Measurements from ENCODE around the gene EPC1.

The EPC1 gene

DNA sequence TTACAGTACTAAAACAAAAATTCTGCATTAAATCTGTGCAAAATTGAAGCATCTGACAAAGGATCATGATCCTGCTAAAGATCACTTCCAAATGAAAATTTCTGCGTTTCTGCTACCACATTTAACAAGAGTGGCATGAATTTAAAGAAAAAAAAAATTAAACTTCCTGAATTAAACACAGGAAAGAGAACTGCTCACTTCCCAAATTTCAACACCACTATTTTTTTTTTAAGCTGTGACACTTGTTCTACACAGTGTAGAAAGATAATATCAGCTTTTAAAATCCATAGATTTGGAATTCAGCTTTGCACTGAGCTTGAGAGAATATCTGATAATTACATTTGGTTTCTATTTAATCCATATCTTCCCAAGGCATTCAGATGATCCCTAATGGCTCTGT, 73.6 kb downstream of the EPC1 start:
- Histone ChIP-seq H3K4me3 (ENCODE audit: low read depth, low read length) (no peak overlapping the region), H3K4me1 (ENCODE audit: control insufficient read depth, insufficient read depth, low read length, unreplicated experiment) (no peaks in the 10 kb centered on the region), H3K36me3 (ENCODE audit: insufficient read depth, low read length) (peaks cover 23% of the 10 kb centered on the region), H3K27ac (ENCODE audit: low read depth, low read length) (no peak overlapping the region), H3K79me2 (ENCODE audit: control insufficient read depth, insufficient read depth, low read length, unreplicated experiment) (peaks cover 3% of the 10 kb centered on the region), H2AFZ (ENCODE audit: low read length, unreplicated experiment) (no peak overlapping the region), H3K27me3 (ENCODE audit: insufficient read depth, low read length) (no peaks in the 10 kb centered on the region)

DNA sequence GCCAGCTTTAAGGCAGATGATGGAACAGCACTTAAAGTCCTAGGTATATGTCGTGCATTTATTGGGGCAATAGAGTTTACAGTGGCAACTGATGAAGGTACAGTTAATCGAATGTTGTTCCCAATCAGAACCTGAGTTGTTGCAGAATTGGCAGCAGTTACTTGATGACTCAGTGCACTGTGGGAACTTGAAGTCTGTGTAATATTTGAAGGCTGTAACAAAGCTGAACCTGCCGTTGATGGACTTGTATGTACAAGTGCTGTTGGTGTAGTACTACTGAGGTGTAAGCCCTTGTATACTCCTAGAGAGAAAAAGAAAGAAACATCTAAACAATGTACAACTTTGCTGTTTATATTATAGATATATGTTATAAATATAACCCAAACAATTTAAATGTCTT, 75.3 kb downstream of the EPC1 start:
- H3K27ac ChIP-seq (ENCODE audit: low read depth, low read length): no peak overlapping the region
- H3K36me3 ChIP-seq (ENCODE audit: insufficient read depth, low read length): peaks cover 33% of the 10 kb centered on the region
- no peaks in the 10 kb centered on the region for H3K27me3 ChIP-seq (ENCODE audit: insufficient read depth, low read length)
- H2AFZ ChIP-seq (ENCODE audit: low read length, unreplicated experiment): no peak overlapping the region
- H3K4me3 ChIP-seq (ENCODE audit: low read depth, low read length): no peak overlapping the region
- H3K4me1 ChIP-seq (ENCODE audit: control insufficient read depth, insufficient read depth, low read length, unreplicated experiment): no peaks in the 10 kb centered on the region
- H3K79me2 ChIP-seq (ENCODE audit: control insufficient read depth, insufficient read depth, low read length, unreplicated experiment): peaks cover under 1% of the 10 kb centered on the region

DNA sequence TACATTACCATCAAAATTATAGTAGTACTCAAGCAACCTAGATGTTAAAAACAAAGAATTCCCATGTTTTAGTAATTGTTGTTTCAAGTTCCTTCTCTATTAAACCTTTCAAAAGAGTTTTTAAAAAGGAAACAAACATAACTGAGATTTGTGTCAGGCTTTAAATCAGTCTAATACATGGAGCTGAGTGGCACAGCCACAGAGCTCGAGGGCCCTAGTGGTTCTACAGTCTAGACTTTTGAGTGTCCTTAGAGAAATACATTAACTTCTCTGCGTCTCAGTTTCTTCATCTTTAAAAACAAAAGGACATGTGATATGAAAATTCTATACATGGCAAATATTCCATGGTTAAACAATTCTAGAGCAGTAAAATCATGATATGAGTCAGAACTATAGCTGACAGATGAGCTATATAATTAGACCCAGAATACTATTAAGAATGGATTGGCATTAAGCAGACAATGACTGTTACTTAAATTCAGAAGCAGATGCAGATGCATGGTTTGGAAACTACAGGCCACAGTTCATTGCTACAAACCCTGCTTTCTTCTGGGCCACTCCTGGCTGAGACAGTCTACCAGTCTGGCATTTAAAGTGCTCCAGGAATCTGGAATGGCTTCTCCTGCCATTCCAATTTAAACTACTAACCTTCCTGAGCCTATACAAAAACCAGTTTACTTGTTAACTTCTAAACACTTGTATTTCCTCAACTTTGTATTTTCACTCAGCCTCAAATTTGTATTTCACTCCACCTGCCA, 77.4 kb downstream of the EPC1 start:
- H3K27ac ChIP-seq (ENCODE audit: low read depth, low read length): no peak overlapping the region
- H2AFZ ChIP-seq (ENCODE audit: low read length, unreplicated experiment): no peak overlapping the region
- no peaks in the 10 kb centered on the region for H3K27me3 ChIP-seq (ENCODE audit: insufficient read depth, low read length)
- H3K79me2 ChIP-seq (ENCODE audit: control insufficient read depth, insufficient read depth, low read length, unreplicated experiment): no peaks in the 10 kb centered on the region
- no peak overlapping the region for H3K4me3 ChIP-seq (ENCODE audit: low read depth, low read length)
- no peaks in the 10 kb centered on the region for H3K4me1 ChIP-seq (ENCODE audit: control insufficient read depth, insufficient read depth, low read length, unreplicated experiment)
- peaks cover 33% of the 10 kb centered on the region for H3K36me3 ChIP-seq (ENCODE audit: insufficient read depth, low read length)

DNA sequence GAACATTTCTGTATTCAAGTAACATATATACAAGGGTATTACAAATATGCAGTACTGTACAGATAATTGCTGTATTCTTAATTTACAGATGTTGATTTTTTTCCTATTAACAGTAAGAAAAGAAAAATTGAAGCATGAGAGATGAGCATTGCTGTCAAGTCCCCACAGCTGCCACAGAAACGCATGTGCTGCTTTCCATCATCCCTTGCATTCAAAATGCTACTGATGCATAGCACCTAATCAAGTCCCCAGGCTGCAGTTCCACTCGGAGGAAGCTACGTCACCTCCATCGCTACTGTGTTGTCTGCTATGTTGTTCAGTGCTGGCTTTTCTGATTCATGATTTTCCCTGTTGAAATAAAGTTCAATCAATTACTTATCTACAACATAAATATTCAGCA, 78.2 kb downstream of the EPC1 start:
- no peak overlapping the region for H3K4me3 ChIP-seq (ENCODE audit: low read depth, low read length)
- H3K79me2 ChIP-seq (ENCODE audit: control insufficient read depth, insufficient read depth, low read length, unreplicated experiment): no peaks in the 10 kb centered on the region
- H3K27ac ChIP-seq (ENCODE audit: low read depth, low read length): no peak overlapping the region
- H2AFZ ChIP-seq (ENCODE audit: low read length, unreplicated experiment): no peak overlapping the region
- peaks cover 33% of the 10 kb centered on the region for H3K36me3 ChIP-seq (ENCODE audit: insufficient read depth, low read length)
- H3K4me1 ChIP-seq (ENCODE audit: control insufficient read depth, insufficient read depth, low read length, unreplicated experiment): no peaks in the 10 kb centered on the region
- no peaks in the 10 kb centered on the region for H3K27me3 ChIP-seq (ENCODE audit: insufficient read depth, low read length)

DNA sequence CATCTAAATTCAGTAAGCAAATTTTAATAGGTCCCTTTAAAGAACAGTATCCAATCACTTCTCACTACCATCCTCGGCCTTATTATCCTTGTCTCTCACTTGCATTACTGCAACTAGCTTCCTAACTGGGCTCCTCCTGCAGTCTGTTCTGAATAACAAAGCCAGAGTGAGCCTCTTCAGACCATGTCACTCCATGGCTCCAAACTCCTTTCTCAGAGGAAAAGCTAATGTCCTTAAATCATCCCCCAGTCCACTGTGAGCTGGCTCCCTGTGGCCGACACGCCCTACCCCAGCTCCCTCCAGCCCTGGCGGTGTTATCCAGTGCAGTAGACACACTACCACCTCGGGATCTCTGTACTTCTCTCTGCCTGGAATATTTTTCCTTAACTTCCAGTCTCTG, 80.0 kb downstream of the EPC1 start:
- Histone ChIP-seq H3K27ac (ENCODE audit: low read depth, low read length) (no peak overlapping the region), H3K27me3 (ENCODE audit: insufficient read depth, low read length) (no peaks in the 10 kb centered on the region), H2AFZ (ENCODE audit: low read length, unreplicated experiment) (no peak overlapping the region), H3K4me1 (ENCODE audit: control insufficient read depth, insufficient read depth, low read length, unreplicated experiment) (peaks cover 7% of the 10 kb centered on the region), H3K79me2 (ENCODE audit: control insufficient read depth, insufficient read depth, low read length, unreplicated experiment) (no peaks in the 10 kb centered on the region), H3K4me3 (ENCODE audit: low read depth, low read length) (no peak overlapping the region), H3K36me3 (ENCODE audit: insufficient read depth, low read length) (peaks cover 27% of the 10 kb centered on the region)

DNA sequence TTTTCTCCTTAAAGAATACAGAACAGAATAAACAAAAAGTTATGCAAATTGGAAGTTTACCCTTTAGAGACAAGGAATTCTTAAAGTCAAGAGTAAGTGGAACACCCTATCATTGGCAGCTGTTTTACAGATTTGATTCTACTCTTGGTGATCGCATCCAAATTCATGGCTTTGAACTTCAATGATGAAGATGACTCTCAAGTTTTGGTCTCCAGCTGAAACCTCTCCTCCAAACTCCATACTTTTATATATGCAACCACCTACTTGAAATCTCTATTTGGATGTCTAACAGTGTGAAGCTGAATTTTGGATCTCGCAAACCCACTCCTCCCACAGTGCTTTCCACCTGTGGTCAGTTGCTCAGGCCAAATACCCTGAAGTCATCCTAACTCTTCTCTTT, 80.4 kb downstream of the EPC1 start:
- H3K36me3 ChIP-seq (ENCODE audit: insufficient read depth, low read length): peaks cover 27% of the 10 kb centered on the region
- H3K27me3 ChIP-seq (ENCODE audit: insufficient read depth, low read length): no peaks in the 10 kb centered on the region
- peaks cover 7% of the 10 kb centered on the region for H3K4me1 ChIP-seq (ENCODE audit: control insufficient read depth, insufficient read depth, low read length, unreplicated experiment)
- no peak overlapping the region for H3K27ac ChIP-seq (ENCODE audit: low read depth, low read length)
- H2AFZ ChIP-seq (ENCODE audit: low read length, unreplicated experiment): no peak overlapping the region
- H3K79me2 ChIP-seq (ENCODE audit: control insufficient read depth, insufficient read depth, low read length, unreplicated experiment): no peaks in the 10 kb centered on the region
- no peak overlapping the region for H3K4me3 ChIP-seq (ENCODE audit: low read depth, low read length)

DNA sequence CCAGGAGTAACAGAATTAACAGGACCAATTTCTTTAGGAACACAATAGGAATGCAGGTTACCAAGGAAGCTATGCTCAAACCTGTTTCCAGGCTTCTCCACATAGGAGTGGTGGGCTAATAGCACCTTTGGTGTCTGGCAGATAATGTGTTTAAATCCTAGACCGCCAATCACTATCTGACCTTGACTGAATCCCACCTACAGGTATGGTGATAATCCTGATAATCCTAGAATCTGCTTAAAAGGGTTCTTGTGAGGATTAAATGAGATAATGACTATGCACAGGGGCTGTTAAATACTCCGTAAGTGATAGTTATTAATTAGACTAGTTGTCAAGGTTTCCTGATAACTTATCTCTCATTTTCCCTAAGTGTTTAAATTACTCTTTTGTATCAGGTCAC, 81.2 kb downstream of the EPC1 start:
- H3K27ac ChIP-seq (ENCODE audit: low read depth, low read length): no peak overlapping the region
- H3K4me3 ChIP-seq (ENCODE audit: low read depth, low read length): no peak overlapping the region
- peaks cover 7% of the 10 kb centered on the region for H3K4me1 ChIP-seq (ENCODE audit: control insufficient read depth, insufficient read depth, low read length, unreplicated experiment)
- H3K36me3 ChIP-seq (ENCODE audit: insufficient read depth, low read length): peaks cover 27% of the 10 kb centered on the region
- no peaks in the 10 kb centered on the region for H3K79me2 ChIP-seq (ENCODE audit: control insufficient read depth, insufficient read depth, low read length, unreplicated experiment)
- H2AFZ ChIP-seq (ENCODE audit: low read length, unreplicated experiment): no peak overlapping the region
- H3K27me3 ChIP-seq (ENCODE audit: insufficient read depth, low read length): no peaks in the 10 kb centered on the region

DNA sequence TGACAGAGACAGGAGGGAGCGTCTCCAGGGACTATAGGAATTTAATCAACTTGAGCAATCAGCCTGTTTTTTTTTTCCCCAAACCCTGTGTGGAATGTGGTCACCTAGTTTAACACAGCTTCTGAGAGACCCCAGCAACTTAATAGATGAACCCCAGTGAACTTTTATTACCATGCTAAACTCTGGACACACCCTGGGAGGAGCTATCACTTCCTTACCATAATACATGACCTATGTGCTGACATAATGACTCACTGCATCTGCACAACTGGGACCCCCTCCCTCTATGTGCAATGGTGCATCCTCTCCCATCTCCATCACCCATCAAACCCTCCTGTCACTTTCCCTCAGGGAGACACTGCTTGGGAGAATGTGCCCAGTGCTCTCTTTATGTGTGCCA, 83.7 kb downstream of the EPC1 start:
- H3K27ac ChIP-seq (ENCODE audit: low read depth, low read length): no peak overlapping the region
- peaks cover 7% of the 10 kb centered on the region for H3K4me1 ChIP-seq (ENCODE audit: control insufficient read depth, insufficient read depth, low read length, unreplicated experiment)
- H3K36me3 ChIP-seq (ENCODE audit: insufficient read depth, low read length): peaks cover 10% of the 10 kb centered on the region
- no peaks in the 10 kb centered on the region for H3K79me2 ChIP-seq (ENCODE audit: control insufficient read depth, insufficient read depth, low read length, unreplicated experiment)
- no peak overlapping the region for H2AFZ ChIP-seq (ENCODE audit: low read length, unreplicated experiment)
- H3K4me3 ChIP-seq (ENCODE audit: low read depth, low read length): no peak overlapping the region
- no peaks in the 10 kb centered on the region for H3K27me3 ChIP-seq (ENCODE audit: insufficient read depth, low read length)

DNA sequence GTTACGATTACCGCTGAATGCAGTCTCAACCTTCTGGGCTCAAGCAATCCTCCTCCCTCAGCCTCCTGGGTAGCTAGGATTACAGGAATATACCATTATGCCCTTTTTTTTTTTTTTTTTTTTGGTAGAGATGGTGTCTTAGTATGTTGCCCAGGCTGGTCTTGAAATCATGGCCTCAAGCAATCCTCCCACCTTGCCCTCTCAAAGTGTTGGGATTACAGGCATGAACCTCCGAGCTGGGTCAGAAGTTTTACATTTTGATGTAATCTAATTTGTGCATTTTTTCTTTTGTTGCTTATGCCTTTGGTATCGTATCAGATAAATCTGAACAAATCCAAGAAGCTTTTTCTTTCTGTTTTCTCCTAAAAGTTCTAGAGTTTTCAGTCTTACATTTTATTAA, 87.4 kb downstream of the EPC1 start:
- no peak overlapping the region for H2AFZ ChIP-seq (ENCODE audit: low read length, unreplicated experiment)
- no peak overlapping the region for H3K27ac ChIP-seq (ENCODE audit: low read depth, low read length)
- no peaks in the 10 kb centered on the region for H3K27me3 ChIP-seq (ENCODE audit: insufficient read depth, low read length)
- no peaks in the 10 kb centered on the region for H3K79me2 ChIP-seq (ENCODE audit: control insufficient read depth, insufficient read depth, low read length, unreplicated experiment)
- peaks cover 7% of the 10 kb centered on the region for H3K4me1 ChIP-seq (ENCODE audit: control insufficient read depth, insufficient read depth, low read length, unreplicated experiment)
- no peak overlapping the region for H3K4me3 ChIP-seq (ENCODE audit: low read depth, low read length)
- no peaks in the 10 kb centered on the region for H3K36me3 ChIP-seq (ENCODE audit: insufficient read depth, low read length)

DNA sequence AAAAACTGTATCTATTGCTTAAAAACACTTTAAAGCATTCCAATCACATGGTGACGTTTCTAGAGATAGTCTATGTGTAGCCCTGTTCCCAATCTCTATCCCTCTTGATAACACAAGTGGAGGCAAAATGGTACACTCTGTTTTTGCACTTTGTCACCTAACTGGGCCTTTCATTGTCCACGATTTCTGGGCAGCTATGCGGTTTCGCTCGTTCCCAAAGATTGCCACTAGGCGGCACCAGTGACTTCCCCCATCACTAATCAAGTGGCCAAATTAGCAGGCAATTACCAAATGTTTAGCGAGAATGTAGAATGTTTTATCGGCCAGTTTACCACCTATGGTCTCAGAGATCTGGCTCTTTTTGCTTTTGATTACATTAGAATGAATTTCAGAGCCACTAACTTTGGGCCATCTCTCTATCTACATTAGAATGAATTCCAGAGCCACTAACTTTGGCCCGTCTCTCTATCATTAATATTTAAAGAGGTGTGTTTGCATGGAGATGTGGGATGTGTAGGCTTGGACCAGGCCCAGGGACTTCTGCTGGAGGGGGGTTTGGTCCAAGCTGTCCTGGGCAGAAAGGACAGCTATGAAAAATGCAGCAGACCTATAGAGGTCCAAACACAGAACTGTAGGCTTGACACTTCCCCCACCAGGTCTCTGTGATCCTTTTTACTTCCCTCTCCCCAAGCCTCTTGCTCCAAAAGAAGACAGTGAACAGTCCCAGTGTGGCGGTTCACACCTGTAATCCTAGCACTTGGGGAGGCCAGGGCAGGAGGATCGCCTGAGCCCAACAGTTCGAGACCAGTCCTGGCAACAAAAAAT, 90.1 kb downstream of the EPC1 start:
- H2AFZ ChIP-seq (ENCODE audit: low read length, unreplicated experiment): no peak overlapping the region
- H3K27me3 ChIP-seq (ENCODE audit: insufficient read depth, low read length): no peaks in the 10 kb centered on the region
- no peaks in the 10 kb centered on the region for H3K79me2 ChIP-seq (ENCODE audit: control insufficient read depth, insufficient read depth, low read length, unreplicated experiment)
- no peak overlapping the region for H3K4me3 ChIP-seq (ENCODE audit: low read depth, low read length)
- H3K27ac ChIP-seq (ENCODE audit: low read depth, low read length): no peak overlapping the region
- peaks cover 4% of the 10 kb centered on the region for H3K4me1 ChIP-seq (ENCODE audit: control insufficient read depth, insufficient read depth, low read length, unreplicated experiment)
- no peaks in the 10 kb centered on the region for H3K36me3 ChIP-seq (ENCODE audit: insufficient read depth, low read length)

DNA sequence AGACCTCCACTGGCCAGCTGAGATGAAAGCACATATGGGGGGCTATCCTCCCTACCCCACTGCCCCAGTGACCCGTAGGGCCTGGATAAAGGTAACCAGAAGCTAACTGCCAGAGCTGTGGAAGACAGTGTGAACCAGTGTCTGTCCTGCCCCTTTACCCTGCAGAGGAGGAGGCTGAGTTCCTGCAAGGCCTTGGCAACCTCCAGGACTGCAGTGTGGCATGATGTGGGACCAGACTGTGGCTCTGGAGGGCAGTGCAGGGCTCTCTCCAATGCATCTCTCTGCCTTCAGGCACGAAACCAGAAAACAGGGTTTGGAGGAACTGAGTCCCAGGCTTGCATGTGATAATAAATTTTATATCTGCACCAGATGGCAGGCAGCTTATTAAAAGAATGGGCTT, 93.1 kb downstream of the EPC1 start:
- Histone ChIP-seq H2AFZ (ENCODE audit: low read length, unreplicated experiment) (no peak overlapping the region), H3K79me2 (ENCODE audit: control insufficient read depth, insufficient read depth, low read length, unreplicated experiment) (no peaks in the 10 kb centered on the region), H3K36me3 (ENCODE audit: insufficient read depth, low read length) (no peaks in the 10 kb centered on the region), H3K27ac (ENCODE audit: low read depth, low read length) (no peak overlapping the region), H3K4me1 (ENCODE audit: control insufficient read depth, insufficient read depth, low read length, unreplicated experiment) (peaks cover 4% of the 10 kb centered on the region), H3K27me3 (ENCODE audit: insufficient read depth, low read length) (no peaks in the 10 kb centered on the region), H3K4me3 (ENCODE audit: low read depth, low read length) (no peak overlapping the region)
